Natural killer cell (primary cell): ENCODE results near the gene R3HDML. TPM values are rescaled to one million over a fixed set of nuclear protein-coding genes. Genes with fewer than 3 reads are reported as not detected.
A peak's percentile ranks its signal among the peaks of the same experiment; 100 is the strongest.

Experiments
- ATAC-seq, 3 donors: fragments of 150-1000 bp in 2 of 3; fragments of 200-7000 bp in 1 of 3; cut with Tn5 transposase; 1 replicate in 1 of 3; 2 replicates in 2 of 3; pipeline ENCODE4 v1.10.0; 2021; ENCODE audit warnings: mild to moderate bottlenecking in 2 of 3, moderate library complexity in 2 of 3
- DNase-seq, 2 donors: peaks; one replicate each; pipeline versions ENCODE4 v3.0.0 to v3.0.0-alpha.2; 2013 to 2021; ENCODE audit warnings: mixed read lengths in 1 of 2
- H3K27ac ChIP-seq: one replicate; pipeline ENCODE4 v1.5.1; 2013; ENCODE audit warnings: mild to moderate bottlenecking, low read length
- H3K27me3 ChIP-seq: one replicate; pipeline ENCODE4 v1.6.1; 2013; ENCODE audit warnings: low read length; ENCODE audit not compliant: control insufficient read depth, insufficient read depth
- H3K36me3 ChIP-seq: one replicate; pipeline ENCODE4 v1.6.1; 2013; ENCODE audit warnings: low read length; ENCODE audit not compliant: control insufficient read depth, insufficient read depth
- H3K4me1 ChIP-seq: one replicate; pipeline ENCODE4 v1.6.1; 2013; ENCODE audit warnings: low read length; ENCODE audit not compliant: control insufficient read depth, insufficient read depth
- H3K4me3 ChIP-seq: one replicate; pipeline ENCODE4 v1.5.1; 2013; ENCODE audit warnings: low read length
- H3K9me3 ChIP-seq: one replicate; pipeline ENCODE4 v1.6.1; 2013; ENCODE audit warnings: low read length; ENCODE audit not compliant: control insufficient read depth, insufficient read depth
- H3K27ac Mint-ChIP-seq, 2 donors: one replicate each; pipeline ENCODE4 v1.8.0; 2022; ENCODE audit warnings: mild to moderate bottlenecking in 2 of 2, mixed read lengths in 2 of 2, moderate library complexity in 1 of 2
- H3K27me3 Mint-ChIP-seq, 2 donors: one replicate each; pipeline ENCODE4 v1.8.0; 2022; ENCODE audit warnings: low read depth in 2 of 2, mixed read lengths in 2 of 2
- H3K36me3 Mint-ChIP-seq: one replicate; pipeline ENCODE4 v1.8.0; 2022; ENCODE audit warnings: mixed read lengths
- H3K4me1 Mint-ChIP-seq, 2 donors: one replicate each; pipeline ENCODE4 v1.8.0; 2022; ENCODE audit warnings: mixed read lengths in 2 of 2
- H3K4me3 Mint-ChIP-seq: one replicate; pipeline ENCODE4 v1.8.0; 2022; ENCODE audit warnings: mild to moderate bottlenecking, moderate library complexity, mixed read lengths
- H3K9me3 Mint-ChIP-seq, 2 donors: one replicate each; pipeline ENCODE4 v1.8.0; 2022; ENCODE audit warnings: mixed read lengths in 2 of 2
- CTCF ChIP-seq: fragments of 200-600 bp; IDR thresholded peaks from one replicate; pipeline ENCODE4 v1.8.0; 2022; ENCODE audit warnings: antibody characterized with exemption
- WGBS: methylation state at CpG from one replicate; pipeline ENCODE4 v1.1.7; 2013; ENCODE audit warnings: missing lambda C conversion rate; ENCODE audit not compliant: insufficient coverage; 5-methylcytosine and 5-hydroxymethylcytosine counted together
- intact Hi-C: fragments of 100-400 bp; cut with micrococcal nuclease; formaldehyde crosslinking; loops from one replicate; pipeline ENCODE4 v1.14.2; 2022
- total RNA-seq, 4 donors: library from RNA; stranded (reverse); fragments of 120-200 nt in 1 of 4; gene quantifications; one replicate each; pipeline versions ENCODE4 v1.2.3 to v1.2.4, GENCODE V29; 2013 to 2022

Gene R3HDML
- total RNA-seq, 3 donors from 2014 or later (not counting 1 experiment from before 2014, with no cell fraction given), result not detected

- H3K4me3 Mint-ChIP-seq, result no peak overlapping the region
- no peaks in the 10 kb centered on the region for H3K9me3 ChIP-seq
- no peaks in the 10 kb centered on the region for H3K9me3 Mint-ChIP-seq
- H3K27me3 ChIP-seq, result no peaks in the 10 kb centered on the region
- intact Hi-C loops, result no loop called here
- peaks cover 18% of the 10 kb centered on the region for H3K4me1 ChIP-seq
- H3K27ac ChIP-seq, result no peak overlapping the region
- DNase-seq, result no peak
- 94% methylated on average over 9 of the region's 9 CpGs for WGBS
- H3K27me3 Mint-ChIP-seq, result no peaks in the 10 kb centered on the region
- peaks cover 24 to 28% of the 10 kb centered on the region in 2 donors for H3K4me1 Mint-ChIP-seq
- no peak for TF ChIP-seq CTCF
- no peaks in the 10 kb centered on the region for H3K36me3 Mint-ChIP-seq
- no peak overlapping the region for H3K27ac Mint-ChIP-seq
- no peak overlapping the region for H3K4me3 ChIP-seq
- ATAC-seq, result no peak
- peaks cover 3% of the 10 kb centered on the region for H3K36me3 ChIP-seq
Measured at GRCh38 chr20:44306927-44307326, 29.9 kb upstream of the R3HDML start.

- intact Hi-C loops, result no loop called here
- no peaks in the 10 kb centered on the region for H3K27me3 Mint-ChIP-seq
- DNase-seq (peak in 1 of 2 donors; percentile 14), ATAC-seq (no peak)
- Histone ChIP-seq H3K27ac (no peak overlapping the region), H3K27me3 (no peaks in the 10 kb centered on the region), H3K4me3 (peak overlapping the region; percentile 96), H3K9me3 (no peaks in the 10 kb centered on the region), H3K36me3 (peaks cover 3% of the 10 kb centered on the region), H3K4me1 (peaks cover 18% of the 10 kb centered on the region)
- H3K27ac Mint-ChIP-seq, result peak overlapping the region; percentile 86 to 95
- TF ChIP-seq CTCF, result no peak
- H3K4me1 Mint-ChIP-seq, result peaks cover 24 to 28% of the 10 kb centered on the region in 2 donors
- no peaks in the 10 kb centered on the region for H3K9me3 Mint-ChIP-seq
- no peaks in the 10 kb centered on the region for H3K36me3 Mint-ChIP-seq
- 28% methylated on average over 17 of the region's 17 CpGs for WGBS
- H3K4me3 Mint-ChIP-seq, result peak overlapping the region; percentile 97
Measured at GRCh38 chr20:44309763-44310663, 26.8 kb upstream of the R3HDML start.

GRCh38 chr20:44310664-44311639, 25.9 kb upstream of the R3HDML start, which contains the start of gene FITM2:
FITM2 (minus strand) TSS chr20:44311202; CDS start chr20:44311148, 54 bp downstream.
- H3K27me3 ChIP-seq, result no peaks in the 10 kb centered on the region
- peaks cover 24 to 28% of the 10 kb centered on the region in 2 donors for H3K4me1 Mint-ChIP-seq
- peak; percentile 98 to 99 for DNase-seq
- TF ChIP-seq CTCF, result peak; percentile 90
- H3K9me3 Mint-ChIP-seq, result no peaks in the 10 kb centered on the region
- H3K9me3 ChIP-seq, result no peaks in the 10 kb centered on the region
- H3K4me1 ChIP-seq, result peaks cover 18% of the 10 kb centered on the region
- peak; percentile 95 to 97 (median 95) for ATAC-seq
- peak within 1 kb of the TSS; percentile 96 for H3K4me3 ChIP-seq
- intact Hi-C loops, result loop anchor here (1.0 kb wide), 1 partner anchor 94 kb away; no protein-coding TSS in a partner anchor
- peaks cover 3% of the 10 kb centered on the region for H3K36me3 ChIP-seq
- H3K36me3 Mint-ChIP-seq, result no peaks in the 10 kb centered on the region
- peak within 1 kb of the TSS; percentile 34 for H3K27ac ChIP-seq
- no peaks in the 10 kb centered on the region for H3K27me3 Mint-ChIP-seq
- peak within 1 kb of the TSS; percentile 86 to 95 for H3K27ac Mint-ChIP-seq
- peak within 1 kb of the TSS; percentile 97 for H3K4me3 Mint-ChIP-seq
- WGBS, result 2% methylated on average over 70 of the region's 70 CpGs
